GM21447 (cell line): ENCODE measurements around the gene RAB40AL.

Source experiments
- ATAC-seq: cut with Tn5 transposase; IDR thresholded peaks from one replicate; pipeline ENCODE4 v1.9.1; 2021; ENCODE audit not compliant: unreplicated experiment

The RAB40AL gene

GRCh38 chrX:102979536-102979935 lies 42.5 kb downstream of the RAB40AL start:
- no peak for ATAC-seq

GRCh38 chrX:102983205-102983604 lies 46.1 kb downstream of the RAB40AL start:
- no peak for ATAC-seq

GRCh38 chrX:102985192-102985591 lies 48.1 kb downstream of the RAB40AL start:
- no peak for ATAC-seq
